GM04503 (cell line): Measurements from ENCODE around the gene ABCB10.
"Not testable (repeated sequence)": the region's sequence is repeated elsewhere in the genome, so short reads cannot be mapped to it uniquely, and the experiment has no call there.

Experiments
- DNase-seq: peaks from one replicate; pipeline ENCODE4 v3.0.0-alpha.2; 2012; ENCODE audit warnings: low read depth

Gene ABCB10

DNA sequence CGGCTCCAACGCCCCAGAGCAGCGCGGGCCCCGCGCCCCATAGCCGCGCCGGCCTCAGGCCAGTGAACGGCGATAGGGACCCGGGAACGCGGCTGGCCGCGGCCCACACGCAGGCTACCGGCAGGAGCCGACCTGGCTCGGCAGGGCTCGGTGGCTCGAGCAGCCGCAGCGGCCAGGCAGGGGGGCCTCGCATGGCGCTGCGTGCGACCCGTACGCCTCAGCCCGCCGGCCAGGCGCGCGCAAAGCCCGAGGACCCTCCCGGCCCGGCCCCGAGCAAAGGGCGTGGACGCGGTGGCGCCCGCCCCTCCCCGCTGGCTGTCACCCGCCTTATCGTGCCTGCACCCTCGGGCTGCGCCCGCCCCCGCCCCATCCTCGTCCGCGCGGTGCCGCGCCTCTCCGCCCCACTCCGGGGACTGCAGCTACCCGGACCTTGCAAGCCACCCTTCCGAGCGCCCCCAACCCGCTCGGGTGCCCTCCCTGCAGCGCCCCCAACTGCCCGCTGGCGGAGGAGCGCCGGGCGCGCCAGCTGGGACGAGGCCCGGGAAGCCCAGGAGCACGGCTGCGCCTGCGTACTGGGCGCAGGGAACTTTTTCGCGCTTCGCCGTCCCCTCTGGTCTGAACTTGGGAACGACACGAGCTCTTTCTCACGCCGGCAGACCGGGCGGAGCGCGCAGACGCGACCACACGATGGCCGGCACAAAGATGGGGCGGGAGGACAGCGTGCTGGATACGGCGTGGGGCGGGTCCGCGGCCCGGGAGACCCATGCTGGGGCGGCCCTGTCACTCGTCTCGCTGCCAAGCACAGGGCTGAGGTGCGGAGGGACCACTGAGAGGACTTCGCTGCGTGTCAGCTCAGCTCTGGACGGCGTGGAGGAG is at the start of gene ABCB10:
Gene ABCB10, minus strand, starts transcription at position 248 of the 876 bp plus-strand sequence. Its CDS starts 55 bp downstream, at position 193.
- peak; percentile 80 for DNase-seq

DNA sequence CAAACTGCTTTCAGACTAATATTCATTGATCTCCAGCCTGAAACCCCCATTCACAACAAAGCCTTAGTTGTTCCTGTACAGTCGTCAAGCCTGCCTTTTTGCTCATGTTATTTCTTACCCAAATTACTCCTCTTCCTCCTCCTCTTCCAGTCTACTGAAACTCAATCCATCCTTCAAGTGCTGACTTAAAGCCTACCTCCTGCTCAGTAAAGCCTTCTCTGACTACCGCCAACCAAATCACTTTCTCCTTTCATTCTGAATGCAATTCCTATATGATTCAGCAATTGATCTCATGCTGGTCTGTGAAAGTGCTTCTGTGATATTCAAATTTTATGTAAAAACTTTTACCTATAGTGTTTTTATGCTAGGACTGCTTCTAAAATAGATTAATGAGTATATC is 48.9 kb upstream of the ABCB10 start:
- no peak for DNase-seq

DNA sequence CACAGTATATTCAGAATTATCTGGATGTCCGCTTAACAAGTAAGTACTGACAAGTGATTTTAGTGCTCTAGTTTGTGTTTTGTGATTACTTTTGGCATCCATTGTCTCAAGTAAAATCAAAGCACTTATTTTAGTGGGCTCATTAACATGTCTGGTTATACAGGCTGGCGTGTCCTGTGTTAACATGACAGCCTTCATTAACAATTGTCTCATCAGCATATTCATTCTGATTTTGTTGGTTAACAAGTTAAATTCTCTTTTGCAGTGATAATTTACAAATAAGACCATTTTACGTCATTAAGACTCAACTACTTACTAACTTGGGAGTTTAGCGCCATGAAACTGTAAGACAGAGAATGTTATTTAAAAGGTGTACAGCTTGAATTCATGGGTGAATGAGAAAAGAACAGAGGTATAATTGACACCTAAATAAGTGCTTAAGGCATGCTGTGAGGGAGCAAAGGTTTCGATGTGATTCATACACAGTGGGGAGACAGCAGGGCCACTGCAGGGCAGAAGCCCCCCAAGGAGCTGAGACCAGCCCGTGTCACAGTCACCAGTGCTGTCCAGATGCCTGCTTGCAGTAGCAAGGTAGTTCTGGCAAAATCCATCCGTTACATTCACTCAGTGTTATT is 45.0 kb upstream of the ABCB10 start:
- DNase-seq = no peak

DNA sequence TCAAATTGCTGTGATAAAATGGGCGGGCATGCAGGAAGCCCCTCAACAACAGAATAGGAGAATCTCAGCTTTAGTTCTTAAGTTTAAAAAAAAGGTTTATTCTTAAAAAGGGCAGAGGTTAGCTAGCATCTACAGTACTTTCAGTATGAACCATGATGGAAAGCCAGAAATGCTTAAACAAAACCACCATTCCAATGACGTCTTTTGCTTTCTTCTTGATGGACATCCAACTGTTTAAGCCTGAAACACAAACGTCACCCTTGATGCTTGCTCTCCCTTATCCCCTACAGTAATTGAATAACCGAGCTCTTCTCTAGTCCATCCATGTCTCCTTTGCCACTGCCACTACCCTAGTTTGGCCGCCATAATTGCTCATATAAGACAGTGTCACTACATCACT is 41.7 kb upstream of the ABCB10 start:
- DNase-seq = no peak

DNA sequence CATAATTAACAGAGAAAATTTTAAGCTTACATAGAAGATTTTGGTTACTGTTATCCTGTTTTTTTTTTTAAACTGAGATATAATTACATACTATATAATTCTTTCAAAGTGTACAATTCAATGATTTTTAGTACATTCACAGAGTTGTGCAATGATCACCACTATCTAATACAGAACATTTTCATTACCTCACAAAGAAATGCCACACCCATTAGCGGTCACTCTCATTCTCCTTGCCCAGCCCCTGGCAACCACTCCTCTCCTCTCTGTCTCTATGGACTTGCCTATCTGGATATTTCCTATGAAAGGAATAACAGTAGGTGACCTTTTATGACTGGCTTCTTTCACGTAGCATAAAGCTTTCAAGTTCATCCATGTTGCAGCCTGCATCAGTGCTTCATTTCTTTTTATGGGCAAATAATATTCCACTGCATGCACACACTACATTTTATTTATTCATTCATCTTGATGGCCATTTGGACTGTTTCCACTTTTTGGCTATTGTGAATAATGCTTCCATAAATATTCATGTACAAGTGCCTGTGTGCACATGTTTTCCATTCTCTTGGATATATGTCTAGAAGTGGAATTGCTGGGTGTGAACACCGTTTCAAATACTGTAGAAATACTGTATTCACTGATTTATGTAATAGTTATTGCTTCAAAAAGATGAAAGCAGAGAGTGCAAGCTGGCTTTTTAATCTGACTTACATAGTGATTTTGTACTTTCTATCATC is 40.9 kb upstream of the ABCB10 start:
- DNase-seq = no peak

DNA sequence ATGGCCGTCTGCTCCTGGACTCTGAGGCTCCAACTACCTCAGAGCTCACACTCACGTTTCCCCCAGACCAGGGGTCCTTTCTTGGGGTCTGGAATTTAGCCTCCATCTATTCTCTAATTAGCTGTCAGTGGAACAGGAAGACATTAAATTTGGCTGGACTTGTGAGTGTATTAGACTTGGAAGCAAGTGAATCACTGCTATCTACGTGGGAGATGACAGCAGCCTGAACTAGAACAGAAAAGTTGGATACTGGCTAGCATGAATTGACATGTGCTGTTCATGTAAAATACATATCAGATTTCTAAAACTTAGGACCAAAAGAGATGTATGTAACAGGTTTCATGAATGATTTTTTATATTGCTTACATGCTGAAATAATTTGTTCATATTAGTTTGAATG is 39.4 kb upstream of the ABCB10 start:
- no peak for DNase-seq

DNA sequence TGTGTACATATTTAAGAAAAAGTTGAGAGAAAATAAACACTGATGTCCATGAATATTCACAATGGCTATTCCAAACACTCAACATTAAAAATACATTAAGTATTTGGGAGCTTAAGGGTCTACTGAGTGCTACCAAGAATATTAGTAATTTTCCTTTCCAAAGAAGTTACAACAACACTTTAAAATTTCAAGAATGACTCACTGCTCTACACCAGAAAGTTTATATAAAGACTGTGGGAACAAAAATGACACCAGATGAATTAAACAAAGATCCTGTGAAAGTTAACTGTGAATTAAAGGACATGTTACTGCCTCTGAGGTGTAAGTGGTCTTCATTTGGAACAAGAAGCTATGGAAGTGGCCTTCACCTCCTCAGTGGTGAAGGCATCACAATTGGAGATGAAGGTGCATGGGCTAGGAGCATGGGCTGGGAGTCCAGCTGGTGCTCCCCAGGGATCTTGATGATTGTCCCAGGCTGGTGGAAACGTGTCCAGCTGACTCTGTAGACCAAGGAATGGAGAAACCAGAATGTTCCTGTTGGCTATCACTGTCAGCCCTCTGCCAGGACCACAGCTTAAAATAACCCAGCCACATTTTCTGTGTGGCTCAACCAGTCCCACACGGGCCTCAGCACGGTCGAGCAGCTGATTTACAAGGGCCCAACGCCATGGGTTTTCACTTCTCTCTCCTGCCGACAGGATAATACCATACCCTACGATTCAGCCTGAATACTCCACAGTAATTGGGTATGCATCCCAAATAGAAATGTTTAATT is 38.6 kb upstream of the ABCB10 start:
- DNase-seq = peak; percentile 70

DNA sequence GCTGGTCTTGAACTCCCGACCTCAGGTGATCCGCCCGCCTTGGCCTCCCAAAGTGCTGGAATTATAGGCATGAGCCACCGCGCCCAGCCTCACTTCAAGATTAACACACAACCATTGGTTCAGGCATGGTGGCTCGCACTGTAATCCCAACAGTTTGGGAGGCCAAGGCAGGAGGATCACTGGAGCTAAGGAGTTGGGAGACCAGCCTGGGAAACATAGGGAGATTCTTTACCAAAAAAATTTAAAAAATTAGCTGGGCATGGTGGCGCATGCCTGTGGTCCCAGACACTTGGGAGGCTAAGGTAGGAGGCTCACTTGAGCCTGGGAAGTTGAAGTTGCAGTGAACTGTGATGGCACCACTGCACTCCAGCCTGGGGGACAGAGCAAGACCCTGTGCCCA is 37.4 kb upstream of the ABCB10 start:
- not testable (repeated sequence) for DNase-seq

DNA sequence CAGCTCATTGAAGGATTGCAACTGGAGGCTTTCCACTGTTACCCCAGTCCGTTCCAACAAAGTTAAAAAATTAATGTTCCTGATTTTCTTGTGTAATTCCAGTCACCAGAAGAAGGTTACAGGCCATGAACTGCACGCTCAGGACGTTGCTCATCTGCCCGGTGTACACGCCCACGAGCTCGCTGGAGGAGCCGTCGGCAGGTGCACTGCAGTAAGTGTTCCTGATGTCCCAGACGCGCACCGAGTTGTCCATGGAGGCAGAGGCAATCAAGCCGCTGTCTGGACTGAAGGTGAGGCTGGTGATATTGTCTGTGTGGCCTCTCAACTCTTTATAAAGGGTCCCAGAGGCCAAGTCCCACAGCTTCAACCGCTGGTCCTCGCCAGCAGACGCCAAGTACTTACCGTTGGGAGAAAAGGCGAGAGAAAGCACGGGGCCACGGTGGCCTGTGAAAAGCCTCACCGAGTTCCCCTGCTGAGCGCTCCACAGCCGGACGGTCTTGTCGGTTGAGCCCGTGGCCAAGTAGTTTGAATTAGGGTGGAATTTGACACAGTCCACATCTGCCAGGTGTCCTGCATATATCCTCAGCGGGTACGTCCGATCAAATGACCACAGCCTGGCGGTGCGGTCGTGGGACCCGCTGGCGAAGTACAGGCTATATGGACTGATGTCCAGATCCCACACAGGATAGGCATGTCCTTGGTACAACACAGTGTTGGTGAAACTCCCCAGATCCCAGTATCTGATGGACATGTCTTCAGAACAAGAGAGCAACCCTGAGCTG is 35.9 kb upstream of the ABCB10 start:
- DNase-seq = no peak

DNA sequence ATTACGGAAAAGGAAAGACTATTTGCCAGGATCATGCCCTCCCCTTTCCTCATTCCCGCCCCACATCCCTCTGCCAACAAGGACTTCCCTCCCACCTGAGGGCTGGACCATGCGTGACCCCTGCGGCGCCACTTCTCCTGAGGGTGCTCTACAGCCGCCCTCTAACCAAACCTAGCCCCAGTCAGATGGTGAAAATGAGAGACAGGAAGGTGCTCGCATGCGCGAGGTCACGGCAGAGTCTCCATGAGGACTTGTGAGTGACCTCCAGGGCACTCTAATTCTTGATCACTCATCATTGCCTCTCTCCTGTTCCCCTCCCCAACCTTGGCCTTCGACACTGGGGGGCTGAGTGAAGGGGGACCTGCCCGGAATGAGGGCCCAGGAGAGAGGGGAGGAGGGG is 35.3 kb upstream of the ABCB10 start:
- no peak for DNase-seq

DNA sequence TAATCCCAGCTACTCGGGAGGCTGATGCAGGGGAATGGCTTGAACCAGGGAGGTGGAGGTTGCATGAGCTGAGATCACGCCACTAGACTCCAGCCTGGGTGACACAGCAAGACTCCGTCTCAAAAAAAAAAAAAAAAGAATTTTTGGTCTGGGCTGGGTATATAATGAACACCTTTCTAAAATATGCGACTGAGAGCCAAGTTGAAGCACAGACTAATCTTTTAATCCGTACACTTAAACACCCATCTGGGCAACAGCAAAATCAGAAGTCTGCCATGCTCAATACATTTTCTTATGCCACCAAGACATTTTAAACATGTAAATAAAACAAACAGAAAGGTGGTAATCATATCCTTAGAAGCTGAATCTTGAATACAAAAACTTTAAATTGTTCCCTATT is 31.6 kb upstream of the ABCB10 start:
- DNase-seq = no peak

DNA sequence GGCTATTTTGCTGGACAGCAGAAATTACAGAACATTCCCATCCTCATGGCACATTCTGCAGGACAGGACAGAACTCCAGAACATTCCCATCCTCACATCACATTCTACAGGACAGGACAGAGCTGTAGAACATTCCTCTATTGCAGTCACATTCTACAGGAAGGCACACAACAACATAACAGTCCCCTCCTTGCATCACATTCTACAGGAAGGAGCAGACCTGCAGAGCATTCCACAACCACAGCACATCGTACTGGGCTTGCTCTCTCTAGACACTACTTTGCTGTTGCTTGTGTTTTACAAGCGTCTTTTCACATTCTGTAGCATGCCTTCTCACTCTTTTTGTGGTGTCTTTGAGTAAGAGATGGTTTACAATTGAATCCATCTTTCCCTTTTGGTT is 26.8 kb upstream of the ABCB10 start:
- no peak for DNase-seq

DNA sequence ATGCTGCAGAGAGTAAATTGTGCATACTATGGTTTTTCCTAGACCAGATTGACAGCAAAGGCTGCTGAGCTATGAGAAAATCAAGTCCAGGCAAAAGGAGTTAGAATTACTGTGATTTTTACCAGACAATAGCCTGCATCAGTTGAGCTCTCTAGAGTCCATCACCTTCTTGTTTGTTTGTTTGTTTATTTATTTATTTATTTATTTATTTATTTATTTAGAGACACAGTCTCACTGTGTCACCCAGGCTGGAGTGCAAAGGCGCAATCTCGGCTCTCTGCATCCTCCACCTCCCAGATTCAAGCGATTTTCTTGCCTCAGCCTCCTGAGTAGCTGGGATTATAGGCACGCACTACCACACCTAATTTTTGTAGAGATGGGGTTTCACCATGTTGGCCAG is 24.2 kb upstream of the ABCB10 start:
- DNase-seq = no peak

DNA sequence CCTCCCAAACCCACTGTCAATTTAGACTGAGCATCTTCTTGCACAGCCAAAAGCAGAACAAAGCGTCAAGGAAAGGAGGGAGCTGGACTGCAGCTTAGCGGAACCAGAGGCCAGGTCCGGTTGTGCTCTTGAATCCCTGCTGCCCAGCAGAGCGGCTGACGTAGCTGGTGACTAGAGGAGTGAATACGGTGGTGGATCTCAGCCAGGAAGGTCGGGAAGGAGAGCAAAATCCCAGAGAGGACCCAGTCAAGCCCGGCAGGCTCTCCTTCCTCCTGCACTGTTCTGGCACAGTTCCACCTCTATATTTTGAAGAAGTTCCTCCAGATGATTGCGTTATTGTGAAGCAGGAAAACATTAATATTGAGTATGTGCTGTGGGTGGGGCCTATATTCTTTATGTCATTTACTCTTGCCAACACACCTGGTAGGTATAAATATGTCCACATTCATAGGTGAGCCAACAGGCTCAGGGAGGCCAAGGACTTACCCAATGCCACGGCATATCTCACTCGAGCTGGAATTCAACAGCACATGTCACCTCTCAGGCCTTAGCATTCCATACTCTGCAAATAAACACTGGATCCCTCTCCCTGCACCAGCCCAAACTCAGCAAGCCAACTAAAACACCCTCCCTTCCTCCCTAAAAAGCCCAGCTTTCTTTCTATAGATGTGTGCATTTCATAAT is 23.6 kb upstream of the ABCB10 start:
- no peak for DNase-seq

DNA sequence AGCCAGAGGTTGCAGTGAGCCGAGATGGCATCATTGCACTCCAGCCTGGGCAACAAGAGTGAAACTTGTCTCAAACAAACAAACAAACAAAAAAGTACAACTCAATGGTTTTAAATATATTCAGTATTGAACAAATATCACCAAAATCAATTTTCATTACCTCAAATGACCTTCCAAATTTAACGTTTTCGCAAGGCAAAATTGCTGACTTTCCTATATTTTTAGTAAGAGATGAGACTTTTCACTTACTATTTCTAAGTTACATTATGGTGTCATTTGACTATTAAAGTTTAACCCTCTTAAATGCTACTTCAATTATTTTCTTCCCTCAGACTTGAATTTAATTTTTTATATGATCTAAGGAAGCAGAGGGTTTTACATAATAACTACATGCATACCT is 23.0 kb upstream of the ABCB10 start:
- DNase-seq = no peak

DNA sequence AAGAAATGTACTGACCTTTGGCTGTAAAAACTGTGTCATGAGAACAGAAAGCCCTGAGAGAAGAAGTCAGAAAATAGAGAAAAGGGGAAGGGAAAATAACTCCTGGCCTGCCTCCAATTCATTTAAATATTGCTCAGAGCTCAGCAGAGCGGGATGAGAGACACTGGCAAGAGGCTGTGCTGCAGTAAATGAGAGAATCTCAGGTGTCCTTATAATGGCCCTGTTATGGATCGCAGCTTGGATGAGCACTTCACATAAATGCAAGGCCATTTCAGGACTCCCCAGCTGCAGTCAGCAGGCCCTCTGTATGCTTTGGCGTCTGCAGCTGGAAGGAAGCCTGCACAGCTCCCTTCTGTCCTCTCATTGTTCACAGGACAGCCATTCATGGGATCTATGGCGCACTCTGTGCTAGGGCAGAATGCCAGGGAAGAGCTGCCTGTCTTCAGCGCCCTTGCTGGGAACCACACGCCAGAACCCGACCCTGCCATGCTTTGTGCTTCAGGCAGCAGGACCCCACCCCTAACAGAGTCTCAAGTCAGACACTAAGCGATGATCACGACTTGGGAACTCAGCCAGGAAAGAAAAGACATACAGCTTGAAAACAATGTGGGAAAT is 20.7 kb upstream of the ABCB10 start:
- DNase-seq = no peak

DNA sequence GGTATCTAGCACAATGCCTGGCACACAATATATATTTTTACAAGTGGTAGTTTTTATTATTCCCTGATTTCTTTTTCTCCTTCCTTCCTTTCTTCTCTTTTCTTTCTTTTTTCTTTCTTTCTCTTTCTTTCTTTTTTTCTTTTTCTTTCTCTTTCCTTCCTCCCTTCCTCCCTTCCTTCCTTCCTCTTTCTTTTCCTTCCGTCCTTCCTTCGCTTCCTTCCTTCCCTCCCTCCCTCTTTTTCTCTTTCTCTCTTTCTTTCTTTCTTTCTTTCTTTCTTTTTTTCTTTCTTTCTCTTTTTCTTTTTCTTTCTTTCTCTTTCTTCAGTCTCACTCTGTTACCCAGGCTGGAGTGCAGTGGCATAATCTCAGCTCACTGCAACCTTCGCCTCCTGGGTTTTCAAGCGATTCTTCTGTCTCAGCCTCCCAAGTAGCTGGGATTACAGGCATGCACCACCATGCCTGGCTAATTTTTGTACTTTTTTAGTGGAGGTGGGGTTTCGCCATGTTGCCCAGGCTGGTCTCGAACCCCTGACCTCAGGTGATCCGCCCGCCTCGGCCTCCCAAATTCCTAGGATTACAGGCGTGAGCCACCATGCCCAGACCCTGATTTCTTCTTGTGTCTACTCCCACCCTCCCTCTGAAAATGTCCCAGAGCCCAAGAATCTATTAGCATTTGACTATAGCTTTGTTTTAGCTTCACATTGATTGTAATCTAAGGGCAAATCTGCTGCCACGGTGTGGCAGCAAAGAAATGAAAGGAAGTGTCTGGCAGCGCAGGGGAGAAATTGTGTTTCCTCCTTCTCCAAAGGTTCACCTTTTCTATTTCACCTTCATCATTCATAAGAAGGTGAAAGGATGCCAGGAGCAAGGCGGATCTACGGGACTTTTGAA is 19.9 kb upstream of the ABCB10 start:
- no peak for DNase-seq

DNA sequence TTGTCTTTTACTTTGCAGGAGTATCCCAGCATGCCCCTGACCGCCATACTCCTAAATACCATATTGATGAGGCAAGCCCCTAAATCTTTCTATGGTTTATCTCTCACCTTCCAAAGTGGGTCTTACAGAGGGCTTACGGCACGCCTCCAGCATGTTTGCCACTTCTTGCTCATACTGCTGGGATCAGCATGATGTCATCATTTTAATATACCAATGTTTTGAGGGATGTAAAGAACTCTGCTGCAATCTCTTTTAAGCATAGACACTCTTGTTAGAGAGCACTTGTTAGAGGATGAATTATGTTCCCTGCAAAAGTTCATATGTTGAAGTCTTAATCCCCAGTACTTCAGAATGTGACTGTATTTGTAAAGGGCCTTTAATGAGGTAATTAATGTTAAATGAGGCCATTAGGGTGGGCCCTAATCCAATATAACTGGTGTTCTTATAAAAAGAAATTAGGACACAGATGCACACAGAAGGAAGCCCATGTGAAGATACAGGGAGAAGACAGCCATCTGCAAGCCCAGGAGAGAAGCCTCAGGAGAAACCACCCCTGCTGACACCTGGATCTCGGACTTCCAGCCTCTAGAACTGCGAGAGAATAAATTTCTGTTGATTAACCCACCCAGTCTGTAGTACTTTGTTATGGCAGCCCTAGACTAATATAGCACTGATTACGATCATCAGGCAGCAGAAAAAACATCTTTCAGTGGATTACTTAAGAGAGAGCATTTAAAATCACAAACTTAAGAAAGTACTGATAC is 16.4 kb upstream of the ABCB10 start:
- no peak for DNase-seq

DNA sequence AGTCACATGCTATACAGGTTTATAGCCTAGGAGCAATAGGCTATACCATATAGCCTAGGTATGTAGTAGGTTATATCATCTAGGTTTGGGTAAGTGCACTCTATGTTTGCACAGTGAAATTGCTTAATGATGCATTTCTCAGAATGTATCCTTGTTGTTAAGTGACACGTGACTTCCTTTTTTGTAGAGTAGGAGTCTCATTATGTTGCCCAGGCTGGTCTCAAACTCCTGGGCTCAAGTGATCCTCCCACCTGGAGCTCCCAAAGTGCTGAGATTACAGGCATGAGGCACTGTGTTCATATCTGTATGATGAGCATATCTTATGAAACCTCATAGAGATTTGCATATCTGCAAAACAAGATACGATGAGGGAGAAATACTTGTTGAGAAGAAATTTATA is 13.8 kb upstream of the ABCB10 start:
- DNase-seq = no peak
